DMS 273 (cell line): Measurements from ENCODE around the gene ENG.
"Not testable (repeated sequence)": the region's sequence is repeated elsewhere in the genome, so short reads cannot be mapped to it uniquely, and the experiment has no call there.

Experiments used
- DNase-seq: peaks from one replicate; lab custom pipeline; 2025; ENCODE audit not compliant: unreplicated experiment; lab: John Stamatoyannopoulos, UW

ENG gene

GRCh38 chr9:127878652-127879390 lies 24.4 kb upstream of the ENG start:
- peak; percentile 46 for DNase-seq

- DNase-seq = peak; percentile 61
These were observed 23.7 kb upstream of the ENG start for GRCh38 chr9:127878001-127878651.

- peak; percentile 72 for DNase-seq
These were observed 23.1 kb upstream of the ENG start, which contains the start of gene AK1 for GRCh38 chr9:127877566-127877998. AK1 (minus strand) TSS chr9:127877675; CDS start chr9:127874617, 3,058 bp downstream.

- DNase-seq = no peak
These were observed 22.5 kb upstream of the ENG start for GRCh38 chr9:127876764-127877562.

GRCh38 chr9:127876026-127876763 lies 21.7 kb upstream of the ENG start:
- no peak for DNase-seq

GRCh38 chr9:127875306-127875966 lies 21.0 kb upstream of the ENG start:
- no peak for DNase-seq

GRCh38 chr9:127874301-127875221 lies 20.1 kb upstream of the ENG start:
- peak; percentile 29 for DNase-seq

- peak; percentile 35 for DNase-seq
These were observed 19.4 kb upstream of the ENG start for GRCh38 chr9:127873886-127874285.

- DNase-seq = peak; percentile 61
These were observed 18.8 kb upstream of the ENG start for GRCh38 chr9:127873223-127873691.

GRCh38 chr9:127872369-127873222 lies 18.1 kb upstream of the ENG start:
- no peak for DNase-seq

GRCh38 chr9:127871531-127871930 lies 17.1 kb upstream of the ENG start:
- DNase-seq = no peak

GRCh38 chr9:127870887-127871286 lies 16.4 kb upstream of the ENG start:
- DNase-seq = no peak

GRCh38 chr9:127870153-127870491 lies 15.7 kb upstream of the ENG start:
- not testable (repeated sequence) for DNase-seq

- peak; percentile 91 for DNase-seq
These were observed 15.1 kb upstream of the ENG start for GRCh38 chr9:127869310-127870152.

GRCh38 chr9:127868278-127868902 lies 13.9 kb upstream of the ENG start:
- DNase-seq = no peak

GRCh38 chr9:127867356-127868277 lies 13.2 kb upstream of the ENG start:
- DNase-seq = no peak
